NCI-H1436 (cell line): ENCODE data around the gene NCKAP5.

Experiments used
- DNase-seq: peaks from one replicate; lab custom pipeline; 2025; lab: John Stamatoyannopoulos, UW

The NCKAP5 gene

GRCh38 chr2:133574186-133574585 lies 5.9 kb upstream of the NCKAP5 start:
- no peak for DNase-seq

GRCh38 chr2:133573491-133574162 lies 5.4 kb upstream of the NCKAP5 start:
- DNase-seq, result no peak

- no peak for DNase-seq
Observed at GRCh38 chr2:133571249-133571648, 3.0 kb upstream of the NCKAP5 start.

- no peak for DNase-seq
Observed at GRCh38 chr2:133570542-133570941, 2.3 kb upstream of the NCKAP5 start.

- no peak for DNase-seq
Observed at GRCh38 chr2:133569286-133569830, 1.1 kb upstream of the NCKAP5 start.

GRCh38 chr2:133568598-133568997 lies 335 bp upstream of the NCKAP5 start:
- no peak for DNase-seq

GRCh38 chr2:133562558-133562957 lies 5.7 kb downstream of the NCKAP5 start:
- no peak for DNase-seq

GRCh38 chr2:133561045-133561852 lies 7.0 kb downstream of the NCKAP5 start:
- no peak for DNase-seq

GRCh38 chr2:133557614-133558013 lies 10.6 kb downstream of the NCKAP5 start:
- no peak for DNase-seq

GRCh38 chr2:133553838-133554408 lies 14.3 kb downstream of the NCKAP5 start:
- no peak for DNase-seq

- DNase-seq, result no peak
Observed at GRCh38 chr2:133553251-133553650, 15.0 kb downstream of the NCKAP5 start.

- DNase-seq, result no peak
Observed at GRCh38 chr2:133552821-133553220, 15.4 kb downstream of the NCKAP5 start.

GRCh38 chr2:133541797-133542196 lies 26.5 kb downstream of the NCKAP5 start:
- DNase-seq, result no peak

GRCh38 chr2:133541376-133541775 lies 26.9 kb downstream of the NCKAP5 start:
- no peak for DNase-seq

- DNase-seq, result no peak
Observed at GRCh38 chr2:133532919-133533318, 35.3 kb downstream of the NCKAP5 start.

- no peak for DNase-seq
Observed at GRCh38 chr2:133531382-133531781, 36.9 kb downstream of the NCKAP5 start.

GRCh38 chr2:133530645-133531044 lies 37.6 kb downstream of the NCKAP5 start:
- DNase-seq, result no peak

GRCh38 chr2:133526530-133527300 lies 41.5 kb downstream of the NCKAP5 start:
- DNase-seq, result no peak

GRCh38 chr2:133525613-133526529 lies 42.4 kb downstream of the NCKAP5 start:
- DNase-seq, result no peak

- DNase-seq, result no peak
Observed at GRCh38 chr2:133525090-133525489, 43.2 kb downstream of the NCKAP5 start.

- no peak for DNase-seq
Observed at GRCh38 chr2:133523406-133523805, 44.9 kb downstream of the NCKAP5 start.
